ENCODE data around the gene PPP2R3A.
A peak's percentile ranks its signal among the peaks of the same experiment; 100 is the strongest.

Gene PPP2R3A

GRCh38 chr3:136193278-136194054 is 227.9 kb downstream of the PPP2R3A start:
- Histone ChIP-seq H3K36me3 (ENCODE audit: insufficient read depth, low read length) (peaks cover 6% of the 10 kb centered on the region; the same call in 1 of the 2 replicates), H4K20me1 (ENCODE audit: insufficient read depth, low read length, poor library complexity, severe bottlenecking) (peaks cover 67% of the 10 kb centered on the region), H2AFZ (ENCODE audit: low read length) (no peak overlapping the region), H3K4me1 (ENCODE audit: insufficient read depth, low read length, poor library complexity, severe bottlenecking) (peaks cover 48% of the 10 kb centered on the region), H3K9ac (ENCODE audit: low read depth, low read length, poor library complexity, severe bottlenecking) (peak overlapping the region; percentile 93), H3K4me3 (ENCODE audit: low read length, poor library complexity, severe bottlenecking) (peak overlapping the region; percentile 86), H3K27me3 (ENCODE audit: insufficient read depth, low read length, poor library complexity, severe bottlenecking) (peaks cover 5% of the 10 kb centered on the region), H3K9me3 (ENCODE audit: insufficient read depth, low read depth, low read length) (no peaks in the 10 kb centered on the region), H3K79me2 (ENCODE audit: insufficient read depth, low read length) (peaks cover 85% of the 10 kb centered on the region), H3K9me2 (replicated peaks; ENCODE audit: low read depth, low read length) (no peaks in the 10 kb centered on the region), H3F3A (ENCODE audit: low read depth) (peaks cover 7% of the 10 kb centered on the region; the same call in 1 of the 2 replicates), H3K4me2 (ENCODE audit: low read depth, low read length, poor library complexity, severe bottlenecking) (peak overlapping the region; percentile 99)
- TF ChIP-seq, protein P1, sequence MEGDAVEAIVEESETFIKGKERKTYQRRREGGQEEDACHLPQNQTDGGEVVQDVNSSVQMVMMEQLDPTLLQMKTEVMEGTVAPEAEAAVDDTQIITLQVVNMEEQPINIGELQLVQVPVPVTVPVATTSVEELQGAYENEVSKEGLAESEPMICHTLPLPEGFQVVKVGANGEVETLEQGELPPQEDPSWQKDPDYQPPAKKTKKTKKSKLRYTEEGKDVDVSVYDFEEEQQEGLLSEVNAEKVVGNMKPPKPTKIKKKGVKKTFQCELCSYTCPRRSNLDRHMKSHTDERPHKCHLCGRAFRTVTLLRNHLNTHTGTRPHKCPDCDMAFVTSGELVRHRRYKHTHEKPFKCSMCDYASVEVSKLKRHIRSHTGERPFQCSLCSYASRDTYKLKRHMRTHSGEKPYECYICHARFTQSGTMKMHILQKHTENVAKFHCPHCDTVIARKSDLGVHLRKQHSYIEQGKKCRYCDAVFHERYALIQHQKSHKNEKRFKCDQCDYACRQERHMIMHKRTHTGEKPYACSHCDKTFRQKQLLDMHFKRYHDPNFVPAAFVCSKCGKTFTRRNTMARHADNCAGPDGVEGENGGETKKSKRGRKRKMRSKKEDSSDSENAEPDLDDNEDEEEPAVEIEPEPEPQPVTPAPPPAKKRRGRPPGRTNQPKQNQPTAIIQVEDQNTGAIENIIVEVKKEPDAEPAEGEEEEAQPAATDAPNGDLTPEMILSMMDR (conservative IDR thresholded peaks at IDR 0.05; ENCODE audit: low read length): no peak
- TF ChIP-seq EZH2phosphoT487 (IDR thresholded peaks at IDR 0.05; ENCODE audit: borderline replicate concordance): no peak

- Histone ChIP-seq H3K4me2 (ENCODE audit: low read depth, low read length, poor library complexity, severe bottlenecking) (peak overlapping the region; percentile 99), H3F3A (ENCODE audit: low read depth) (peaks cover 7% of the 10 kb centered on the region; the same call in 1 of the 2 replicates)
These were observed 229.1 kb downstream of the PPP2R3A start for GRCh38 chr3:136194409-136195257.

More at GRCh38 chr3:136194409-136195257, 229.1 kb downstream of the PPP2R3A start:
- Histone ChIP-seq H3K4me3 (ENCODE audit: low read length, poor library complexity, severe bottlenecking) (peak overlapping the region; percentile 86), H2AFZ (ENCODE audit: low read length) (no peak overlapping the region), H4K20me1 (ENCODE audit: insufficient read depth, low read length, poor library complexity, severe bottlenecking) (peaks cover 56% of the 10 kb centered on the region), H3K4me1 (ENCODE audit: insufficient read depth, low read length, poor library complexity, severe bottlenecking) (peaks cover 38% of the 10 kb centered on the region), H3K79me2 (ENCODE audit: insufficient read depth, low read length) (peaks cover 74% of the 10 kb centered on the region), H3K36me3 (ENCODE audit: insufficient read depth, low read length) (peaks cover 6% of the 10 kb centered on the region; the same call in 1 of the 2 replicates), H3K27me3 (ENCODE audit: insufficient read depth, low read length, poor library complexity, severe bottlenecking) (peaks cover 5% of the 10 kb centered on the region), H3K9ac (ENCODE audit: low read depth, low read length, poor library complexity, severe bottlenecking) (peak overlapping the region; percentile 93), H3K9me2 (replicated peaks; ENCODE audit: low read depth, low read length) (no peaks in the 10 kb centered on the region), H3K9me3 (ENCODE audit: insufficient read depth, low read depth, low read length) (no peaks in the 10 kb centered on the region)
- TF ChIP-seq, protein P1 (conservative IDR thresholded peaks at IDR 0.05; ENCODE audit: low read length): no peak
- TF ChIP-seq EZH2phosphoT487 (IDR thresholded peaks at IDR 0.05; ENCODE audit: borderline replicate concordance): no peak

Measured in Loucy (cell line).